DMS153 treated with DMSO at 0.1 percent for 48 hours (cell line): ENCODE data around the gene C2CD4D.

ENCODE experiments used
- DNase-seq: peaks from one replicate; lab custom pipeline; 2025; ENCODE audit not compliant: unreplicated experiment; lab: John Stamatoyannopoulos, UW

Gene C2CD4D

DNA sequence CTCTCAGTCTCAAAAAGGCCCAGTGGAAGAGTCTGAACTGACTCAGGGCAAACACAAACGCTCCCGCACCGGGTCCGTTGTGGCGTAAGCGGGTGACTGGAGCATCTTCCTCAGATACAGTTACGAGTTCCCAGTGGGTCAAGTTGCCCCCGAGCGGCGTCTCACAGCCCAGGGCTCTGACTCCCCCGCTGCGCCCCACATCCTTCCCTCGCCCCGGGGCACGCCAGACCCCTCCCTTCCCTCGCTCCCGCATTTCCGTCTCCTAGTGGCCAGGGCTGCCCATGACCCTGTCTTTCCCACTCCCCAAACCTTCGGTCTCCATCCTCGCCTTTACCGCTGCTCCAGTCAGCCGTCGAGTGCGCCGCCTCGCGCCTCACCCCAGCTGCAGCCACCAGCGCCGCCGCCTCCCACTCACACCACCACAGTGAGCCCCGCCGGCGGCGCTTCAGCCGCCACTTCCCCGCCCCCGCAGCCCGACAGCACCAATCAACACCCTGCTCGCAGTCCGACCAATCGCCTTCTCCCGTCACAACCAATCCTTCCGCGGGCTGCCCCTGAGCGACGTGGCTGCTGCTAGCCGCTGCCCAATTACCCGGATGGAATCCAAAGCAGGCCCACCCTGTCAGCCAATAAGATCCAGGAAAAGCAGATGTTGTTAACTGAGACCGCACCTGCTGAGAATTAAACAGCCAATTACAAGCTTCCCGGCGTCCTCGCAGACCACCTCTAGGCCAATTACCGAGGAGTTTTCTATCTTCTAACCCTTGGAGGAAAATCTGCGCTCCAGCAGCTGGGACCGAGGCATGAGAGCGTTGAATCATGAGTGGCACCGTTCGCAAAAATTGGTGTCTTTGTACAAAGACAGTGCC lies 49.3 kb downstream of the C2CD4D start, which contains the start of gene TDRKH:
TDRKH (minus strand) TSS at position 430 of the 869 bp plus-strand sequence. CDS start 7,478 bp downstream, outside the sequence.
- DNase-seq, result peak; percentile 99
